ENCODE data around the gene C1QL2.

The C1QL2 gene

DNA sequence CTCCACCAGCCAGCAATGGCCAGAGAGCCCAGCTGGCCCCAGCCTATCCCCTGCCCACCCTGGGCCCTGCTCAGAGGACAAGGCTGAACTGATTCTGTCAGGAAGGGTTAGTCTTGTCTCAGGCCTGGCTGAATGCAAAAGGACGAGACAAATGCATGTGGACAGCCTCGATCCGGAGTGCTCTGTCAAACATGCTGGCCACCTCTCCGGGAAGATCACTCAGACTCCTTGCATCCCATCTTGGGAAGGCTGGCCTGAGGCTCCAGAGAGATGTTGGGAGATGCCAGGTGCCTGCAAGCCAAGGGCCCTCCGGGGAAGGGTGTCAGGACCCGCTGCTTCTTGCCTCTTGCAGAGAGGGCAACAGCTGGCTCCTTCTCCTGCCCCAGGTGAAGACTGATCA, 20.2 kb upstream of the C1QL2 start:
- DNase-seq: no peak

DNA sequence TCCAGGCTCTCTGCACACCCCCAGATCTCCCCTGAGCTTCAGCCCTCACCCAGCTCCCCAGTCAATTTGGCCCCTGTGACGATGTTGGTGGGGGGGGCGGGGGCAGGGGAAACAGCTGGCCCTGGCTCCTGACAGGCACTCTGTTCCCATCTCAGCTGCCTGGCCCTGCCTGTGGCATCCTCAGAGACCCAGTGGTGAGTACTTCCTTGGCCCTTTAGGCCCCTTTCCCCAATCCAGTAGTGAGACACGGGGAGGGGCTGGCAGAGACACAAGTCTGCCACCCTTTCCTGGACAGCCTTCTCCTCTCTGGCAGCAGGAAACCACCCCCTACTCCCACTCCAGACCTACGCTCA, 19.3 kb upstream of the C1QL2 start:
- no peak for DNase-seq

DNA sequence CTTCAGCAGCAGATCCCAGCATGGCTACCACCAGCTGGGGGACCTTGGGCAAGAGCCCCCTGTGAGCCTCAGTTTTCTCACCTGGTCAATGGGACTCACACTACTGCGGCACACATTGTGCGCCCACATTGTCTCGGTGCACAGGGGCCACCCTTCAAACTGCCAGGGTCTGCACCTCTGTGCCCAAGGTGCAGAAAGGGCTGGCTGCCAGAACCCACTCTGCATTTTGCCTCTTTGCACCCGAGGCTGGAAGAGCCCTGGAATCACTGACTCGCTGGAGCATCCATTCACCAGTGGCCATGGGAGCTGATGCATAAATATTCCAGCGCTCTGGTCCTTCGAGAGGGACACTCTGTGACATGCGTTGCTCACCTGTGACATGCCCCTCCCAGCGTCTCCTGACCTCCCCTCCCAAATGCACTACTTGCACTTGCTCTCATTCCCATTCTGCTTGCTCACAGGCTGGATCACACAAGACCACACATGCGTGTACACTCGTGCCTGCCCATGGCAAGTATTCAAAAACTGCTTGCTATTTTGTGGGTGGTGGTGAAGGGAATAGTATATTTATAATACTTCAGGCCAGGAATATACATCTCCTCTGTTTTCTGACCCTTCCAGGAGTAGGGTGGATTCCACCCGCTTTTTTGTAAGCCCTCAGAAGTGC, 18.8 kb upstream of the C1QL2 start:
- no peak for DNase-seq

DNA sequence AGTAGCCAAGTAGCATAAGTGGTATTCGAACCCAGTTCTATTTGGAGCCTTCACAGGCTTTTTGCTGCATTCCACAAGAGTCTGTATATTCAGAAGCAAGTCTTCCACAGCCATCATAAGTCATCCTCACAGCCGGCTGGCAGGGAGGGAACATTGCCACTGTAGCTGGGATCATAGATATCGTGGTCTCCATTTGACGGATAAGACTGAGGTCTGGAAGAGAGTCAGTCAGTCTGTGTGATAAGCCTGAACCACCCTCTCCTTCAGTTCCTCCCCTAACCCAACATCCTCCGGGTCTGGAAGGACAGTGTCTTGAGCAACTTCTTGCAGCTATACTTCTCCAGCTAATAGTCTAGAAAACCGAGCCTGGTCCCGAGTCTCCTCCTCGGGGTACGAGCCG, 17.0 kb upstream of the C1QL2 start:
- DNase-seq: no peak

DNA sequence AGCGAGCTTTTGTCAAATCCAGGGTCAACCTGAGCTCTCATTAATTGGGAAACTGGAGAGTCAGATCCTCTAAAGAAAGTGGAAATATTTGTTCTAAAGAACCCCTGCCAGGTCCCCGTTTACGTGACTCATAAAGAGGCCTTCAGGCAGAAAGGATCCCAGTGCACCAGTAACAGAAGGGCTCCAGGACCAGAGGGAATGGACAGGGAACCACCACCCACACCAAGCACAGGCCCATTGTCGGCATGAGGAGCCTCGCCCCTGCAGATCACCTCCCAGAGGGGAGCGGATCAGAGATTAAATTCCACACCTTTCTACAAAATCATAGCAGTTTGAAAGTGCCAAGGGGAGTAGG, 16.4 kb upstream of the C1QL2 start:
- no peak for DNase-seq

DNA sequence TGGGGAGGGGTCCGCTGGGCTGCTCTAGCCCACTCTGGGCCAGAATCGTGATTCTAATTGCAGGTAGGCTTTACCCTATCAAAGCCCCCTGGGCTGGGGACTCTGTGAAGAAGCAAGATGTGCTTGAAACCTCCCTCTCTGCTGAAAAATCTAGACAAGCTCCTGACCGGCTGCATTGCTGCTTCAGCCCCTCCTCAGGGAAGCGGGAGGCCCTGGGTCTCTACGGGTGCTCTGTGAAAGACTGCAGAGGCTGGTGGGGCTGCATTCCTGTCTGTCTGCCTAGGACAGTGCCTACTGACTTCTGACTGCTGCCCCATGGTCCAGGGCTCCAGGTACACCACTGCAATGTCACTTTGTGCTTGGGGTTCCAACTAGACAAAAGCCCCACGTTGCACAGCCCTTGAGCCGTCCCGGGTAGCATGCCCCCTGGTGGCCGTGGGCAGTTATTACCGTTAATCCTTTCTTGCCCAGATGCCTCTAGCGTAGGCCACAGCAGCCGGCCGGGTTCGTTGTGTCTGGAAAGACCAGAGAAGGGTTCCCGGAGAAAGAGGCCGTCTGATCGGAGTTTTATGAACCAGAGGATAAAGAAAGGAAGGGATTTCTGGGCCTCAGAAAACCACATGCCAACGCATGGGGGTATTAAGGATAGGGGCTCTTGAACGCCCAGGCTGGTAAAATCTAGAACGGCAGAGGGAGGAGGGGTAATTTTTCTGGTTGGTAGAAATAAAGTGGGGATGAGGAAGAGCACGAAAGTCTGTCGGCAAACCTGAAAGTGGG, 15.9 kb upstream of the C1QL2 start:
- DNase-seq: peak; percentile 58

DNA sequence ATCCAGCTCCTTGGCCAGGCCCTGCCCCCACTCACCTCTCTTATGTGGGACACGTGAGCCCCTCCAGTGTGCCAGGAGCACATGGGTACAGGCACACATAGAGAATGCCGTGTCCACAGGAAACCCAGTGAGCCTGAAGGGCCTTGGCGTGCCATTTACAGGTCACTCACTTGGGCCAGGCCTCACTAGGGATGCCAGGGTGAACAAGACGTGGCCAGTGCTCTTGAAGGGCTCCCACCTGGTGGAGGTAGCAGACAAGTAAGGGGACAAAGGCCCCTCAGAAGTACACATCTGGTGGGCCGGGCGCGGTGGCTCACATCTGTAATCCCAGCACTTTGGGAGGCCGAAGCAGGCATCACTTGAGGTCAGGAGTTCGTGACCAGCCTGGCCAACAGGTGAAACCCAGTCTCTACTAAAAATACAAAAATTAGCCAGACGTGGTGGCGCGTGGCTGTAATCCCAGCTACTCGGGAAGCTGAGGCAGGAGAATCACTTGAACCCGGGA, 15.1 kb upstream of the C1QL2 start:
- no peak for DNase-seq

DNA sequence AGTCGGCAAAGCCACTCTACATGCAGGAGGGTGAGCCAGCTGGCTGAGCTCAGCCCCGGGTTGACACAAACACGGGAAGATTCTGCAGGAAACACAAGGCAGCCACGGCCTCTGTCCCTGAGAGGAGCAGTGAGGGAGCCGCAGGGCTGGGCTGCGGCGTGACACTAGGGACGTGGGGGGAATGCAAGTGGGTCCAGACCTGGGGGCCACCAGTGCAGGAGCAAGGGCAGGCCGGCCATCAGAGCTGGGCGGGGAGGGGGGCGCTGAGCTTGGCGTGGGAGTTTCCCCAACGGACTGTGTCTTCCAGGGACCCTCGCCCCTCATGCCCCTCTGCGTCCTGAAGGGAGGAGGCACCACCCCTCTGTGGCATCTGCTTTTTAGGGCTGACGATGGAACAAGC, 12.0 kb upstream of the C1QL2 start:
- no peak for DNase-seq

DNA sequence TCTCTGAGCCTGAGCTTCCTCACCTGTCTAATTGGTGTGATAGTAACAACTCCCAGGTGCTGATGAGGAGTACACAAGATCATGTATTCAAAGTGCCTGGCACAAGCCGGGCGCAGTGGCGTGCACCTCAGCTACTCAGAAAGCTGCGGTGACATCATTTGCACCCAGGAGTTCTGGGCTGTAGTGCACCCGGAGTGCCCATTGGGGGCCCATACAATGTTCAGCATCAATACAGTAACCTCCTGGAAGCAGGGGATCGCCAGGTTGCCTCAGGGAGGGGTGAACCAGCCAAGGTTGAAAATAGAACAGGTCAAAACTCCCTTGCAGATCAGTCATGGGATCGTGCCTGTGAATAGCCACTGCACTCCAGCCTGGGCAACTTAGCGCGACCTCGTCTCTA, 11.2 kb upstream of the C1QL2 start:
- DNase-seq: no peak

DNA sequence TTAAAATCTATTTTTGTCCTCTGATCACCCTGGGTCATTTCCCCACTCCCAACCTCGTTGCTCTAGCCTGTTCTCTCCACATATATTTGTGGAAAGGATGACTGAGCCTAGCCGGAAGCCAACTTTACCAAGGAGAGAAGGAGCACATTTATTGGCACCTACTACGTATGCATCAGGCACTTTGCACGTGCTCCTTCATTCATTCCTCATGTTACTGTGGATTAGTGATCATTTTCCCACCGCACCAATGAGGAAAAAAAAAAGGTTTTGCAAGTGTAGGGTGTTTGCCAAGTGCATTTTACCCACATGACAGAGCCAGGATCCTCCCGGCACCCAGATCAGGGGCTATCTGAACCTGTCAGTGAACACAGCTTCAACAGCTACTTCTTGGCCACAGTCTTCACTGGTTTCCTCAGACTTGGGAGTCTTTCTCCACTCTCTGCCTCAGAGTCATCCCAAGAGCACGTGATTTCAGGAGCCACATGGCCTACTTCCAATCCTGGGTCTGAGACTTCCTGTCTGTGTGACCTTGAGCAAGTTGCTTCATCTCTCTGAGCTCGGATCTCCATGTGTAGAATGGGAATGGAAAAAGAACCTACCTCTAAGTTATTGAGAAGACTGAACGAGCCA, 1.9 kb upstream of the C1QL2 start:
- no peak for DNase-seq

DNA sequence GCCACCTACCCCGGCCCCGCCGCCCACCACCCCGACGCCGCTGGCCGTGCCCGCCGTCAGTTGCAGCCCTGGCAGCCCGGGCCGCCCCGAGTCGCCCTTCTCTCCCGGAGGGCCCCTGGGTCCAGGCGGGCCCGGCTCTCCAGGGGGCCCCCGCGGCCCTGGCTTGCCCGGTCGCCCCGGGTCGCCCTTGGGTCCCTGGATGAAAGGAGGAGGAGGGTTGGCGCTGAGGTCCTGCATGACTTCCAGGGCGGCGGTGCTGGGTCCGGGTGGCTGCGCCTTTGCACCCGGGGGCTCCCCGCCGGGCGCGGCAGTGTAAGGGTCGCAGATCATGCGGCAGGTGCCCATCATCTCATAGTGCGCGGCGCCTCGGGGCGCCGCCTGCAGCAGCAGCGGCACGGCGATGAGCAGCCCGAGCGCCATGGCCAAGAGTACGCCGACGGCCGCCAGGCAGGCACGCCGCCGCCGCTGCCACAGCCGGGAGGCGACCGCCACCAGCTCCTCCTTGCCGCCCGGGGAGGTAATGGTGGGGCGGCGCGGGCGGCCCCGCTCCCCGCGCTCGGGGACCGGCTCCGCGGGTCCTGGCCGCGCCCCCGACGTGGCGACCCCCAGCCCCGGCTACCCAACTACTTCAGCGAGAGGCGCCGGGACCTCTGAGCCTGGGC, 570 bp downstream of the C1QL2 start:
- DNase-seq: no peak

DNA sequence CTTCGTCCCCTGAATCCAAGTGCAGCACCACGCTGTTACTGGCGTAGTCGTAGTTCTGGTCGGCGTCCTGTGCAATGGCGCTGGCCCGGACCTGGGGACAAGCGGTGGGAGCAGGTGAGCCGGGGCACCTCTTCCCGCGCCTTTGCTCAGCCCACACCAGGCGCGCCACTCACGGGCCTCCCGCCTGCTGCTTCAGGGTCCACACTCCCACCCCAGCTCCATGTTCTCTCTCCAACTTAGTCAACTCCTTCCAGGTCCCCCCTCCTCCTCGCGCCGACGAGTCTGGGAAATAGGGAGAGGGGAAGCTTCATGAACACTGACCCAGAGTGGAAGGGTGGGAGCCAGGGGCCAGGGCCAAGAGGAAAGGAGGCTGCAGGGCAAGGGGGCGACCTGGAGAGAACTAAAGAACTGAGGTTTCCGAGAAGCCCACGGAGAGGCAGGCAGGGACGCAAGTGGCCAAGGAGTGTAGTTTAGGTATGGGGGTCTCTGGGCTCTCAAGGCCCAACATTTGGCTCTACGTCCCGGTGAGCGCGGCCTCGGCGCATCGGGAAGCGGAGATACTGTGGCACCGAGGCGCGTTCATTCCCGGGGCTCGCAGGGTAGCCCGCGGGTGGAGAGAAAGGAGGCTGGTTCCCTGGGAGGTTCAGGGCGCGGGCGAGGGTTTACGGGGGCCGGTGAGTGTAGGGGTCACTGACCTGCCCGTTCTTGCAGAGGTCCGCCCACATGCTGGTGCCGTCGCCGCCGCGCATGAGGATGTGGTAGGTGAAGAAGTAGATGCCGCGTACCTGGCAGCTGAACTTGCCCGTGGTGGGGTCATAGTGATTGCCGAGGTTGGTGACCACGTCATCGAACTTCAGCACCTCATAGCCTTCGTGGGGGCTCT, 1.4 kb downstream of the C1QL2 start:
- DNase-seq: no peak

DNA sequence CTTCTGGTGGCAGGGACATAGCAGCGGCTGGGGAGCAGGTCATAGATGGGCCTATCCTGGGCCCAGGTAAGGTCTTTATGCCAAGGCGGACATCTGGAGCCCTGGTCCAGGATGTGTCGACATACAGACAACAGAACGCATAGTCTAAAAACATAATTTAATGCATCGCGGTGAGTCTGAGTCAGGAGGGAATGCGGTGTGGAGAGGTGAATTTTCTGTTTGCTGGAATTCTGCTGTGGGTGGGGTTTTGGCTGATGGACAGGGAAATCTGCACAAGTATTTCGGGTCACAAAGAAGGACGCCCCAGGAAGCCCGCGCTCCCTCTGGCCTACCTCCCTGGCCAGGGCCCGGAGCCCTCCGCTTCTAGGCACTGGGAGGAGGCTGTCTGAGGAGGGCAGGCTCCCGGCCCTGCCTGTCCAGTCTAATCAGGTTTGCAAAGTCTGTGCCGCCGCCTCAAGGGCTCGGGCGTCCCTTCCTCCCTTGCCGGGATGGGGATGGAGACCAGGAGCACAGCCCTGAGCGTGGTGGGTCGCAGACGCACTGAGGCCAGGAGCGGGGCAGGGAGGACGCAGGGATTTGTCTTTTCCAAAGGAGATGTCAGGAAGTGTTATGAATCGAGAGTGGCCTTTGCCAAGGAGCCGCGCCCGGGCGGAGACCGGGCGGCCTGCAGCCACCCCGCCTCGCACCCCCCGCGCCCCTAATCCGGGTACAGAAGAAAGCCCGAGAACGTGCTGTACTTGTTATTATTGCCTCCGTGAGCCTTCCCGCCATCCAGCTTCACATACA, 2.3 kb downstream of the C1QL2 start:
- DNase-seq: no peak

DNA sequence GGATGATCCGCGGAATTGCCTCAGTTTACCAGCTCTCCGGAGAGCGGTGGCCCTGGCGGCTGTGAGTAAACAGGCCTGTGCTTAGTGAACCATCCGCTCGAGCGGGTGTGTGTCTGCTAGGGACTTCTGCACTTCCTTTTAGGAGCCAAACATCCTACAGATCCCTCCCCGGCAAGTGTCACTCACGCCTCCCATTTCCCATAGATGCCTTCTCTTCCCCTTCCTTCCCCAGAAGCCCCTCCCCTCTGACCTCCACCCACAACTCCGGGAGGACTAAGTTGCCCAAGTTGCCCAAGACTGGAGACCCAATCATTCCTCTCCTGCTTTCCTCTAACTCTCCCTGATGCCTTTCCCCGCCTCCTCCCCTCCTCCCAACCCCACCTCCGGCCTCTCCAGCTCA, 2.9 kb downstream of the C1QL2 start:
- no peak for DNase-seq

DNA sequence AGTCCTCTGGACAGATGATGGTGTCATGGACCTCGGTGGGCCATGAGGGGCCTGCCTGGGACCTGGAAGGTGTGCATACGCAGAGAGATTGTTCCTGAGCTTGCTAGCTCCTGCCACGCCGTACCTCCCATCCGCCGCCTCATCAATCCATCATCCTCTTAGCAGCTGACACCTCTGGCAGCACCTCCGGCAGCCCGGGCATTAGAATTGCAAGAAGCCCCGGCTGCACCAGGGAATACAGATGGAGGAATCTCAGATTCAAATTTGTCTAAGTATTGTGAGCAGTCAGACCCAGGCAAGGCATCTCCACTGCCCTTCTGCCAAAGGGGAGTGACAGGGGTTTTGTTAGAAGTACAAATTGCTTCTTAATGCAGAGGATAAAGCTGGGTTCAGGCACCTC, 4.5 kb downstream of the C1QL2 start:
- DNase-seq: no peak

DNA sequence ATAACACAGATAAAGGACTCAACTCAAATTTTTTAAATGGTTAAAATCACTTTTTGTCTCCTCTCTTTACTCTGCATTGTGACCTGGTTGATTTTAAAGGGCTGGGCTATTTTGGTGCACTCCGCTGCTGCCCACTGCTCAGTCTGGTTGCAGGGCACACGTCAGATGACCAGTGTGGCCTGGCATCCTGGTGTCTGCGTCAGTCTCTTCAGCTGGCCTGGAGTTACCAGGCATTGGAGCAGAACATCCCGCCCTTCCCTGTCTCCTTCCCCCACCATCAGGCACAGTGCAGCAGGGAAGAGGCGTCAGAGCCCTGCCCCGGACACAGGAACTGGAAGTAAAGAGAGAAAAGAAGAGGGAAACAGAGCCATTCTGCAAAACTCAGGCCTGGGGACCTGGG, 8.9 kb downstream of the C1QL2 start:
- DNase-seq: no peak

DNA sequence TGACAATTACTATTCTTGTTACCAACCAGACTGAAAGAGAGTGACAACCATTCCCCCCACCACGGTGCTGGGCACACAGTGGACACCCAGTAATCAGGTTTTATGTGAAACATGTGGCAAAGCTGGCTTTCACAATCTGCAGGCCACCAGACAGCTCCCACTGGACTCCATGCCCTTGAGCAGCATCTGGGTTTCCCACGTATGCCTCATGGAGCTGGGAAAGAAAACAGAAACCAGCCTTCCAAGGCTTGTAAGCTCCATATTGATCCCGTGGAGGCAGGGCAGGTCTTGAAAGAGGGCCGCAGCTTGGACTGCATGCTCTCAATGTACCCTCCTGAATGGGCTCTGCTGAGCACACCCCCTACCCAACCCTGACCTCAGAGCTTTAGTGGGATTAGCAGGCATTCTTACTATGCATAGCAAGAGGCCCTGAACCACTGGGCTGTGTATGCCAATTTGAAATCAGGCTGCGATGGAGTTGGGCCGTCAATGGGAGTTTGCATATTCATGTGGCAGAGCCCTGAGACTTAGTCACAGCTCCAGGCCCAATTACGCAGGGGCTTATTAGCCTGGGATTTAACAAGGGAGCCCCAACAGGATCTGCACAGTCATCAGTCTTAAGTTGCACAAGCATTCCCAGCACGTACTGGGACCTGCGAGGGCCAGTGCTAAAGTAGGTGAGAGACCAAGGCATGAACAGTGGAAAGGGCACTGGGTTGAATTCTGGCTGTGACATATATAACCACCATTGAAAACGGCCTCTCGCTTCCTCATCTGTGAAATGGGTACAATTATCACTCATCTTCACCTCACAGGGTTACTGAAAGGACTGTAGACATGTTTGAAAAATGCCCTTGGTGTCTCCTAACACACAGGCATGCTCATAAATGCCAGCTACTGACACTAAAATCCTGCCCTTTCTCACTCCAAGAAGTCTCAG, 10.5 kb downstream of the C1QL2 start:
- DNase-seq: no peak

DNA sequence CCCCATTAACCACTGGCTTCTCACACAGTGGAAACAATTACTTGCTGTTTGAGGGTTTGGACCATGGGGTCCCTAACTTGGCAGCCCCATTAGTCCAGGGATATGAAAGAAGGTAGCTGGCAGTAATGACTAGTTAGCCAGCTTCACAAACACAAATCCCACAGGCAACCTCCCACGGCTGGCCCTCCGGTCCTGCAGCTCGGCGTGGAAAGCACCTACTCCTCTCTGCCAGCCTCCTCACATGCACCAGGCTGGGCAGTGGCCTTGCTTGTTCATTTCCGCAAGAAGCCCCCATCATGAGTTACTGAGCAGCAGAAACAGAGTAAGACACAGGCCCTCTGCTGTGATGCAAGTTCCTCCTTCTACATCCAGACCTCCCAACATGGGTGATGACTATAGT, 13.7 kb downstream of the C1QL2 start:
- DNase-seq: no peak

DNA sequence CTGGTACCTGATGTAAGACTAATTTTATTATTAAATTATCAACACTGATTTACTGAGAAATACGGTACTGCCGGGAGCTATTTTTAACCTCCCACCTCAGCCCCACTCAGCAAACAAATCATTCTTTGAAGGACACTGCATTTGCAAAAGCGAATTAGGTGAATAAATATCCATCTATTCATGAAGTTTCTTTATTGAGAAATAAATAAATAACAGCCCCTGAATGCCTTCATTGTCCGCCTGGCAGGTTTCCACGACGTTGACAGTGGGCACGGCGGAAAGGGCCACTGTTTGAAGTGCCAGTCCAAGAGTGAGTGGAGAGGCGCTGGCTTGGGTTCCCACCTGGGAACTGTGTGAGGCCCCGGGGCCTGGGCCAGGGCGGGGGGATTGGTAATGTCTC, 15.7 kb downstream of the C1QL2 start:
- no peak for DNase-seq

DNA sequence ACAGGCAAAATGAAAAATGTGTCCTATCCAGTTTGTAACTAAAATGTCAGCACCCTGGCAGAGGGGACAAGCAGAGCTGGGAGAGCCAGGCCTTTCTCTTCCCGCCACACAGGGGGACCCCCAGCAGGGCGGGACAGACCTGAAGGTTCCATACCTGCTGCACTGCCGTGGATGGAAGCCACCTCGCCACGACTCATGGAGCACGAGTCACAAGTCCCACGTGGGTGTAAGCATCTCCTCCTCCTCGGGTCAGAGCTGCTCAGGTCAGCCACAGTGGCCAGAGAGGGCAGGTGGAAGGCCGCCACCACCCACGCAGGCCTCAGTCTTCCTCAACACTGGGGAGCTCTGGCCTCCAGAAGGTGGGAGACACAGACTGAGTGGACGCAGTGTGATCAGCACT, 21.0 kb downstream of the C1QL2 start:
- no peak for DNase-seq

DNA sequence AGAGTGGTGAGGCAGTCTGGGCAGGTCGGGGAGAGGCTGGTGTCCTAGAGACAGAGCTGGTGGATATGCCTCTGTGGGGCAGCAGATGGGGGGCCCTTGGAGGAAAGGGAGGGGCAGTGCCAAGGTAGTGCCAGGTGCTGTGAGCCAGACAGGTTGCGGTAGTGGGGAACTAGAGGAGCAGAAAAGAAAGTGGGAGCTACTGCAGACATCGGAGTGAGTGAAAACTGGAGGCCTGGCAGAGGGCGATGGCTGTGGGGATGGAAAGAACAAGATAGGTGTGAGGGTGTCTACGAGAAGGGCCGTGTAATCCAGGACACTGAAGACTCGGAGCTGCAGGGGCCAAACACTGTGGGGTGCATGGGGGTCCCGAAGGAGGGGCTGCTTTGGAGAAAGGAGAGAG, 21.7 kb downstream of the C1QL2 start:
- no peak for DNase-seq

Data from stimulated activated CD4-positive, alpha-beta T cell treated with anti-CD3 and anti-CD28 coated beads, Interleukin-4, amount 100 ng/mL, for 24 hours (primary cell).